ENCODE measurements around the gene SORCS1. TPM values are rescaled to one million over a fixed set of nuclear protein-coding genes. Genes with fewer than 3 reads are reported as not detected.

The SORCS1 gene
- total and polyA plus RNA-seq, 2 donors (not counting 1 experiment from before 2014, with no cell fraction given): under 0.01 to 0.01 TPM

GRCh38 chr10:106872176-106872575 lies 292.3 kb downstream of the SORCS1 start:
- H3K79me2 ChIP-seq (ENCODE audit: control insufficient read depth, insufficient read depth, low read length): no peaks in the 10 kb centered on the region
- no peak overlapping the region for H3K4me2 ChIP-seq (ENCODE audit: extremely low read depth, insufficient read depth, low read length)
- H2AFZ ChIP-seq (ENCODE audit: low read length): no peak overlapping the region
- no peaks in the 10 kb centered on the region for H3K4me1 ChIP-seq (ENCODE audit: control insufficient read depth, extremely low read depth, insufficient read depth, low read length)
- DNase-seq (ENCODE audit: low read depth in 2 of 2): no peak
- H3K27me3 ChIP-seq (ENCODE audit: control insufficient read depth, insufficient read depth, low read length): no peaks in the 10 kb centered on the region
- H4K20me1 ChIP-seq (ENCODE audit: control insufficient read depth, extremely low read depth, insufficient read depth, low read length): no peaks in the 10 kb centered on the region
- no peak for TF ChIP-seq EZH2 (IDR thresholded peaks at IDR 0.05; ENCODE audit: low read length, missing control alignments)
- TF ChIP-seq CTCF (conservative IDR thresholded peaks at IDR 0.05 in 1 of 2, IDR thresholded peaks at IDR 0.05 in 1 of 2; ENCODE audit: low read depth in 1 of 2, low read length in 2 of 2): no peak
- H3K27ac ChIP-seq (ENCODE audit: insufficient read depth, low read length): no peak overlapping the region
- H3K4me3 ChIP-seq (replicated peaks in 1 of 4; ENCODE audit: control extremely low read depth in 1 of 4, insufficient read depth in 1 of 4, low read depth in 3 of 4, low read length in 4 of 4): no peak overlapping the region
- H3K9ac ChIP-seq (ENCODE audit: insufficient read depth, low read length): no peak overlapping the region
- H3K9me3 ChIP-seq (ENCODE audit: control insufficient read depth, insufficient read depth, low read depth, low read length): no peaks in the 10 kb centered on the region
- H3K36me3 ChIP-seq (ENCODE audit: control insufficient read depth, insufficient read depth, low read length): no peaks in the 10 kb centered on the region

- DNase-seq (ENCODE audit: low read depth in 2 of 2): no peak
- H4K20me1 ChIP-seq (ENCODE audit: control insufficient read depth, extremely low read depth, insufficient read depth, low read length): no peaks in the 10 kb centered on the region
- TF ChIP-seq EZH2 (IDR thresholded peaks at IDR 0.05; ENCODE audit: low read length, missing control alignments): no peak
- no peak for TF ChIP-seq CTCF (conservative IDR thresholded peaks at IDR 0.05 in 1 of 2, IDR thresholded peaks at IDR 0.05 in 1 of 2; ENCODE audit: low read depth in 1 of 2, low read length in 2 of 2)
- no peak overlapping the region for H3K4me2 ChIP-seq (ENCODE audit: extremely low read depth, insufficient read depth, low read length)
- H3K4me3 ChIP-seq (replicated peaks in 1 of 4; ENCODE audit: control extremely low read depth in 1 of 4, insufficient read depth in 1 of 4, low read depth in 3 of 4, low read length in 4 of 4): no peak overlapping the region
- no peak overlapping the region for H3K9ac ChIP-seq (ENCODE audit: insufficient read depth, low read length)
- H2AFZ ChIP-seq (ENCODE audit: low read length): no peak overlapping the region
- H3K4me1 ChIP-seq (ENCODE audit: control insufficient read depth, extremely low read depth, insufficient read depth, low read length): no peaks in the 10 kb centered on the region
- H3K79me2 ChIP-seq (ENCODE audit: control insufficient read depth, insufficient read depth, low read length): no peaks in the 10 kb centered on the region
- no peaks in the 10 kb centered on the region for H3K9me3 ChIP-seq (ENCODE audit: control insufficient read depth, insufficient read depth, low read depth, low read length)
- no peaks in the 10 kb centered on the region for H3K27me3 ChIP-seq (ENCODE audit: control insufficient read depth, insufficient read depth, low read length)
- H3K27ac ChIP-seq (ENCODE audit: insufficient read depth, low read length): no peak overlapping the region
- H3K36me3 ChIP-seq (ENCODE audit: control insufficient read depth, insufficient read depth, low read length): no peaks in the 10 kb centered on the region
These were observed 298.2 kb downstream of the SORCS1 start for GRCh38 chr10:106866244-106866845.

GRCh38 chr10:106864031-106864430 lies 300.5 kb downstream of the SORCS1 start:
- TF ChIP-seq EZH2 (IDR thresholded peaks at IDR 0.05; ENCODE audit: low read length, missing control alignments) (no peak), CTCF (conservative IDR thresholded peaks at IDR 0.05 in 1 of 2, IDR thresholded peaks at IDR 0.05 in 1 of 2; ENCODE audit: low read depth in 1 of 2, low read length in 2 of 2) (no peak)
- Histone ChIP-seq H4K20me1 (ENCODE audit: control insufficient read depth, extremely low read depth, insufficient read depth, low read length) (no peaks in the 10 kb centered on the region), H3K27ac (ENCODE audit: insufficient read depth, low read length) (no peak overlapping the region), H3K4me3 (replicated peaks in 1 of 4; ENCODE audit: control extremely low read depth in 1 of 4, insufficient read depth in 1 of 4, low read depth in 3 of 4, low read length in 4 of 4) (no peak overlapping the region), H3K9me3 (ENCODE audit: control insufficient read depth, insufficient read depth, low read depth, low read length) (no peaks in the 10 kb centered on the region), H3K4me2 (ENCODE audit: extremely low read depth, insufficient read depth, low read length) (no peak overlapping the region), H3K4me1 (ENCODE audit: control insufficient read depth, extremely low read depth, insufficient read depth, low read length) (no peaks in the 10 kb centered on the region), H3K9ac (ENCODE audit: insufficient read depth, low read length) (no peak overlapping the region), H3K27me3 (ENCODE audit: control insufficient read depth, insufficient read depth, low read length) (no peaks in the 10 kb centered on the region), H3K36me3 (ENCODE audit: control insufficient read depth, insufficient read depth, low read length) (no peaks in the 10 kb centered on the region), H2AFZ (ENCODE audit: low read length) (no peak overlapping the region), H3K79me2 (ENCODE audit: control insufficient read depth, insufficient read depth, low read length) (no peaks in the 10 kb centered on the region)
- no peak for DNase-seq (ENCODE audit: low read depth in 2 of 2)
